HuH-7.5 (cell line): ENCODE data around the gene DDX49.

Experiments
- DNase-seq: peaks from one replicate; pipeline ENCODE4 v3.0.0; 2011; ENCODE audit warnings: low spot score

The DDX49 gene, protein sequence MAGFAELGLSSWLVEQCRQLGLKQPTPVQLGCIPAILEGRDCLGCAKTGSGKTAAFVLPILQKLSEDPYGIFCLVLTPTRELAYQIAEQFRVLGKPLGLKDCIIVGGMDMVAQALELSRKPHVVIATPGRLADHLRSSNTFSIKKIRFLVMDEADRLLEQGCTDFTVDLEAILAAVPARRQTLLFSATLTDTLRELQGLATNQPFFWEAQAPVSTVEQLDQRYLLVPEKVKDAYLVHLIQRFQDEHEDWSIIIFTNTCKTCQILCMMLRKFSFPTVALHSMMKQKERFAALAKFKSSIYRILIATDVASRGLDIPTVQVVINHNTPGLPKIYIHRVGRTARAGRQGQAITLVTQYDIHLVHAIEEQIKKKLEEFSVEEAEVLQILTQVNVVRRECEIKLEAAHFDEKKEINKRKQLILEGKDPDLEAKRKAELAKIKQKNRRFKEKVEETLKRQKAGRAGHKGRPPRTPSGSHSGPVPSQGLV

DNA sequence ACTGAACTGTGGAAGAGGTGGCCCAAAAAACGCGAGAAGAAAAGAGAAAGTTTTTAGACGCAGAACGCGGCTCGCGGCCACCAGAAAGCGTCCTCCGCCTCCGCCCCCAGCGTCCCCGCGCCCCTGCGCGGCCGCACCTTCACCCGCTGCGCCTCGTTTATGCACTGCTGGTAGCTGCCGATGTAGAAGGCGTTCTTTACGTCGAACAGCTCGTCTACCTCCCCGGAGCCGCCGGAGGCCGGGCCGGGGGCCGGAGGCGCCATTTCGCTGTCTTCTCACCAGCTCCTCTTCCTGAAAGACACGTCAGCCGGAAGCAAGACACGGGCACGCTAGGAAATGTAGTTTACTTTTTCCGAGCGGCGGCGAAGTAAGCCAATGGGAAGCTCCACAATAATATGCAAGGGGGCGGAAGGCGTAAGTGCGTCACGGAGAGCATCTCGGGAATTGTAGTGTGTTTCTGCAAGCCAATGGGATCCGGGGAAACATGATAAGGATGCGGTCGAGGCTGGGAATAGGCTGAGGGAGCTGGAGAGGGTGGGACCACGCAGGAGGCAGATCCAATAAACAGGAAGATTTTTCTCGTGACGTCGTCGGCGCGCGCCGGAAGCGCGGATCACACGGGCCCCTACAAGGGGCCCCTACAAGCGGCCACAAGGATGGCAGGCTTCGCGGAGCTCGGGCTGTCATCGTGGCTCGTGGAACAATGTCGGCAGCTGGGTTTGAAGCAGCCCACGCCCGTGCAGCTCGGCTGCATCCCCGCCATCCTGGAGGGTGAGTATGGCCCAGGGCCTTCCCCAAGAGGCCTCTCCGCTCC, at the start of gene DDX49, which contains the start of gene COPE:
Gene DDX49 (plus strand): TSS at position 630 of the 814 bp plus-strand sequence. CDS start 27 bp downstream, at position 657.
Gene COPE (minus strand): TSS at position 302 of the 814 bp plus-strand sequence. CDS start 39 bp downstream, at position 263.
- DNase-seq = peak; percentile 100

DNA sequence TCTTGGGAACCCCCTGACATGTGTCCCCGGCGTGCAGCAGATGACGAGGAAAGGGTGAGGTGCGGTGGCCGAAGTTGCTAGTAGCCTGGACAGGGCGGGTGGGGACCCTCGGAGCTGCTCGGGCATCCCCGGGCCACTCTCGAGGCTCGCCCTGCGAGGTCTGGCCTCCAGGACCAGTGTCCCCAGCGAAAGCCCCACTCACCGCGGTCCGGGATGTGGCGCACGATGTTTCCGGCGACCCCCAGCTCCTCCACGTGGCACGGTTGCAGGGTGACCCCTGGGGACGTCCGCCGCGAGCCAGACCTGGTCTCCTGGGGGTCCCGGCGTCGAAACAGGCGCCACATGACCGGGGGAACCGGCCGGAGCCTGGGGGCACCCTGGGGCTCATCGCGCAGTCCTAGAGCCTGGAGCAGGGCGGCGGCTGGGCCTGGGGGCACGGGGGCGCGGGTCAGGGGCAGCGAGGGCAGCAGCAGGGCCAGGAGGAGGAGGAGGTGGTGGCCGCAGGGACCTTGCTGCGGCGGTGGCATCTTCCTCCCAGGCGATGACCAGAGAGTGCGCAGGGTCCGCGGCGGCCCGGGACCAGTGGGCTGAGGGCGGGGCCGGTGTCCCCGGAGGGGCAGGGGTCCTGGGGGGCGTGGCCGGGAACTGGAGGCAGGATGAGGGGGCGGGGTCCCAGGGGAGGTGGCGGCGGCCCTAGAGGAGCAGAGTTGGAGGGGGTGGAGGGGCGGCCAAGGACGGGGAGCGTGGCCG, 49.6 kb upstream of the DDX49 start:
- no peak for DNase-seq

DNA sequence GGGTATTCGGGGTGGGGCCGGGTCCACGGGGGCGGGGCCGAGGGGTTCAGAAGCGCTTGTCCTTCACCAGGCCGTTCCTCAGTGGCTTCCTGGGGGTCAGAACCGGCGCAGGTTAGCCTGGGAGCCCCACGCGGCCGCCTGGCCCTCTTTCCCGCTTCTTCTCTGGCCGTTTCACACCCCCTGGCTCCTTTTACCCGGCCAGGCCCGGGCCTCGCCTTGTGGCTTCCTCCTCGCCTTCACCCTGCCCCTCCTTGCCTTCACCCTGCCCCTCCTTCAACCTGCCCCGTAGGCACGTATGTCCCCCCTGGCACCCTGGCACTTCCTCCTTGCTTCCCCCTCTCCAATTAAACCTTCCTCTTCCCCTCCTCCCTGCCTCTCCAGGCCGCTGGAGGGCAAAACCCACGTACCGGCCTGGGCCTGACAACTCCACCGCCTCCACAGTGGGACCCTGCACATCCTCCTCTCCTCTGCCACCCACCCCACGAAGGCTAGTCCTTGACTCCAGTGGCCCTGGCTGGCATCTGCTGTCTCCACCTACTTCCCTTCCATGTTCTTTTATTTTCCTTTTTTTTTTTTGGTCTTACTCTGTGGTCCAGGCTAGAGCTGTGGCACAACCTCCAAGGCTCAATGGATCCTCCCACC, 48.9 kb upstream of the DDX49 start:
- DNase-seq = no peak

DNA sequence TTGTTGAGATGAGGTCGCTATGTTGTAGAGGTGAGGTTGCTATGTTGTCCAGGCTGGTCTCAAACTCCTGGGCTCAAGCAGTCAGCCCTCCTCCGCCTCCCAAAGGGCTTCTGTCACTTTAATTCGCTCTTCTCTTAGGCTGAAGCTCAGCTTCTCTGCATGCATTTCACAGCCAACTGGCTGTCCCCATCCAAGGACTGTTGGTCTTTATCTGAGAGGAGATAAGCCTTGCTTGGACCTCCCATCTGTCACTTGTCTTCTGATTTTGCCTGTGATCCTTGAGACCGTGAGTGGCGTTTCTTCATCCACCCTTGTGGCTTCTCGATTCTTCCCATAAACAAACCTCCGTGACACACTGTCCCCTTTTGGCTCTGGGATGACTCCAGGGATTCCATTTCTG, 48.0 kb upstream of the DDX49 start:
- DNase-seq = no peak

DNA sequence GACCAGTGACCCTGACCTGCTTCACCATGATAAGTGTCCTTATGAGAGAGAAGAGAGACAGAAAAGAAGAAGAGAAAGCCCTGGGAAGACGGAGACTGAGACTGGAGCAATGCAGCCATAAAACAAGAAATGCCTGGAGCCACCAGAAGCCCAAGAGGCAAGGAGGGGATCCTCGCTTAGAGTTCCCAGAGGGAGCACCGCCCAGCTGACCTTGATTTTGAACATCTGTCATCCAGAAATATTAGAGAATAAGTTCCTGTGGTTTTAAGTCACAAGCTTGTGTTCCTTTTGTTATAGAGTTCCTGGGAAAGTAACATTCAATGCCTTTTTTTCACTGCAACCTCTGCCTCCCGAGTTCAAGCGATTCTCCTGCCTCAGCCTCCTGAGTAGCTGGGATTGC, 43.8 kb upstream of the DDX49 start:
- no peak for DNase-seq

DNA sequence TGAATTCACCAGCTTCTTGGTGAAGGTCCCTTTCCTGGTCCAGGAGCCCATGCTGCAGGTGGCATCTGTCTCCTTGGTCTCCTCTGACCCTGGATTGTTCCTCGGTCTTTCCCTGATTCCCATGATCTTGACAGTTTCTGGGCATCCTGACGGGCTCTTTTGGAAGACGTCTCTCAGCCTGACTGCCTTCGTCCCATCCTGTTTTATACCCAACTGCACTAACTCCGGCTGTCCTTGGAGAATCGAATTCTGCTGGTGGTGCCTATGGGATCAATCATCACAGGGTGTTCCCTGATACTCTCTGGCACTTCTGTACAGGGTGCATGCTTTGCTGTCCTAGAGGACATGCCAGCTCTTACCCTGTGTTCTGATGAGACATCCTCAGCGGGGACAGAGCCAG, 42.6 kb upstream of the DDX49 start:
- DNase-seq = no peak

DNA sequence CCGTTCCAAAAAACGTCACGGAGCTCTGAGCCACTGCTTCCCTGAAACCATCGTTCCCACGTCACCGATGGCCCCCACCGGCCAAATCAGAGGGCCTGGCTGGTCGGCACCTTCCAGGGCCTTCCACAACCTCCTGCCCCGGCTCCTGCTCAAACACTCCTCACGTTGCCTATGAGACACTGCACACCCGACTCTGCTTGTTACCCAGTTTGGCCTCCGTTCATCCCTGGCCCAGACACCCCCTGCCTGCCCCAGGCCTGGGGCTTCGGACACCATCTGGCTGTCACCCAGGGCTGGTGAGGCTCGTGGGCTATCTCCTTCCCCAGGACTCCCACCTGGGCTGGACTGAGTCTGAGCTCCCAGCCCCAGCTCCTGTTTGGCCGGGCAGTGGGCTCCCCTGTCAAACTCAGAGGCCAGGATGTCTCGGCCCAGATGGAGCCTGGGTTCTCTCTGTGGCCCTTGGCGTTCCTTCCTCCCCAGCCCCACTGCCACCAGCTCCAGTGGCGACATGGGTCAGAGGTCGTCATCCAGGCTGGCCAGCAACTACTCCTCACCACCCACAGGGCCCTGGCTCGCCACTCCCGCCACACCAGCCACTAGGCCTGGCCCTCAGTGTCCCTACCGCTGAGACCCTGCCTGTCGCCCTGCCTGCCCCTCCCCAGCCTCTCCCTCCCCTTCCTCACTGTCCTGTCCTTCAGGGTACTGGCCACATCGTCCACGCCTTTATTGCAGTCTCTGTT, 41.3 kb upstream of the DDX49 start:
- no peak for DNase-seq

DNA sequence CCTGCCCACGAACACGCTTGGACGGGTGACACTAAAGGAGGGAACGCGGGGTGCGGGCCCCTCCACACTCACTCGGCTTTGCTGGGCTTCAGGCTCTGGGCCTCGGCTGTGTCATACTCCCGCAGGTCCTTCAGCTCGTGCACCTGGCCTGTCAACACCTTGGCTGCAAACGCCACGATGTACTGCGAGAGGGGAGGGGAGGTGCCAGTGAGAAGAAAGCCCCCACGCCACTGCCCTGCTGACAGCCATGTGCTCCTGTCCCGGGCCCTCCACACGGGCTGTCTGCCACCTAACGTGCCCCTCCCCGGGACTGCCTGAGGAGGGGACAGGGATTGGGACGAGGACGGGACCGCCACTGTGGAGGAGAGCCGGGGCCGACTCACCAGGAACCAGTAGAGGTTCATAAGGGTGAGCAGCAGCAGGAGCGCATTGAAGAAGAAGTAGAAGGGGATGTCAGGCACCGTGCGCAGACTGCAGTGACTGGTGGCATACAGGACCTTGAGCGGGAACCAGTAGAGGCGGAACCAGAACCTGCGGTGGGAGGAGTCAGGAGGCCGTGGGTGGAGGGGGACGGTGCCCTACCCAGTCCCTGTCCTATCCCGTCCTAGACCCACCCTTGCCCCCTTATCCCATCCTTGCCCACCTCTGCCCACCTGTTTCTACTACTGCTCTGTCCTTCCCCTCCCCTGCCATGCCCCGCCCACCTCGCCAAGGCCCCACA, 40.5 kb upstream of the DDX49 start:
- DNase-seq = no peak

DNA sequence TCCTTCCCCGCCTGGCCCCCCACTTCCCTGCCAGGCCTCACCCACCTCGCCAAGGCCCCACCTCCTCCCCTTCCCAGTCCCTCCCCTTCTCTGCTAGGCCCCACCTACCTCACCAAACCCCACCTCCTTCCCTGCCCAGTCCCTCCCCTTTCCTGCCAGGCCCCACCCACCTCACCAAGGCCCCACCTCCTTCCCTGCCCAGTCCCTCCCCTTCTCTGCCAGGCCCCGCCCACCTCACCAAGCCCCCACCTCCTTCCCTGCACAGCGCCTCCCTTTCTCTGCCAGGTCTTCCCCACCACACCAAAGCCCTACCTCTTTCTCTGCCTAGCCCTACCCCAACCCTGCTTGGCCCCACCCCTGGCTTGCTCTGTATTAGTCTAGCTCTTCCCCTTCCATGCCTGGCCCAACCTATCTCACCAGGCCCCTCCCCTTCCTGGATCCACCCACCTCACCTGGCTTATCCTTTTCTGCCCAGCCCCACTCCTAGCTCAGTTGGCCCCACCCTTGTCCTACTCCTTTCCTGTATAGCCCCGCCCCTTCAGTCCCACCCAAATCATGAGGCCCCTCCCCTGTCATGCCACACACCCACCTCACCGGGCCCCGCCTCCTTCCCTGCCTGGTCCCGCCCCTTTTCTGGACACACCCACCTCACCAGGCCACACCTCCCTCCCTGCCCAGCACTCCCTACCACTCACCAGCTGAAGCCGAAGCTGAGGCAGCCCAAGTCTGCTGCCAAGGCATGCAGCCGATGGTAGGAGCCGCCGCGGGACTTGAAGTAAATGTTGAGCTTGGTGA, 39.7 kb upstream of the DDX49 start:
- no peak for DNase-seq

DNA sequence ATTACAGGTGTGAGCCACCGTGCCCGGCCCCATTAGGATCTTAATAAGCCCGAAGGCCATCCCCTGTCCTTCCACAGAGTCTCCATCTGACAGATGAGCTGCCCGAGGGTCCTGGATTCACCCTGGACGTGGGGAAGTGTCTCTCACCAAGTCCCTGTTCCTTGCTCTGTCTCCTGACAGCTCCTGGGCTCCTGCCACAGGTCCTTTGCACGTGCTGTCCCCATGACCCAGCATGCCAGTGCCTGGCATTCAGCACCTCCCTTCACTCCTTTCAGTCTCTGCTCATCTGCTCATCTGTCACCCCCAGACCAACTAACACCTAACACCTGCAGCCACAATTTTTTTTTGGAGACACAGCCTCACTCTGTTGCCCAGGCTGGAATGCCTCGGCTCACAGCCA, 38.0 kb upstream of the DDX49 start:
- no peak for DNase-seq

DNA sequence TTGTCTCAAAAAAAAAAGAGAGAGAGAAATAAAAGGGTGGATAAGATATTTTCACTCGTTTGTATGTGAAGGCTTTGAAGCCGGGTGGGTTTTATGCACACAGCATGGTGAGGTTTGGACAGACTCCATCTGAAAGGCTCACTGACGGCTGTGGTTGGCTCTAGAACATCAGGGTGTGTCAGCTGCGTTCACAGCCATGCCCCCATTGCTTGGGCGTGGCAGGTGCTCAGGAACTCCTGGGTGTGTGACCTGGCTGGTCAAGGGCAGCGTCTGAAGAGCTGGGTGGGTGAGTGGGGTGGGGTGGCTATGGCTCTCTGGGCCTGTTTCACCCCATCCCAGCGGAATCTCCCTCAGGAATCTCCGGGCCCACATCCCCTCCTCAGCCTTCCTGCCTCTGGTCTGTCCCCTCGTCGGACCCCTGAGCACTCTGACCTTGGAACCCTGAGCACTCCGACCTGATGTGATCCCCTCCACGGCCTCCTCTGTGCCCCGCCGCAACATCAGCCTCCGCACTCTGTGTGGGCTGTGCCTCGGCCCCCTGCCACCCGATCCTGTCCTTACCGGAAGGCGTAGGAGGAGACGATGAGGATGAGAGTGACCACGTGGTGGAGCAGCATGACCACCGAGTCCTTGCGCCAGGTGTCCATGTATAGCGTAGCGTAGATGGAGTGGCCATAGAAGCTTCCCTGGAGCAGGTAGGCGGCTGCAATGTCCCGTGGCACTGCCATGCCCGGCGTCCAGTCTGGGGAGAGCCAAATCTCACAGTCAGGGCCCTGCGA, 35.8 kb upstream of the DDX49 start:
- DNase-seq = no peak

DNA sequence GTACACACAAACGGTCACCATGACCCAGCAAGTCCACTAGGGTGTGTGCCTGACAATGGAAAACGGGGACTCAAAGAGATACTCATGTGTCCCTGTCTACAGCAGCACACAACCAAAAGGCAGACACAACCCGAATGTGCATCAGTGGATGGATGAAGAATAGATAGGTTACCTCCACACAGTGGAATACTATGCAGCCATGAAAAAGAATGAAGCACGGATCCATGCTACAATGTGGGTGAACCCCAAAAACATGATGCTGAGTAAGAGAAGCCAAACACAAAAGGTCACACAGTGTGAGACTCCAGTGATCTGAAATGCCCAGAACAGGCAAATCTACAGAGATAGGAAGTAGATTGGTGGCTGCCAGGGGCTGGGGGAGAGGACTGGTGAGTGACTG, 32.5 kb upstream of the DDX49 start:
- DNase-seq = no peak

DNA sequence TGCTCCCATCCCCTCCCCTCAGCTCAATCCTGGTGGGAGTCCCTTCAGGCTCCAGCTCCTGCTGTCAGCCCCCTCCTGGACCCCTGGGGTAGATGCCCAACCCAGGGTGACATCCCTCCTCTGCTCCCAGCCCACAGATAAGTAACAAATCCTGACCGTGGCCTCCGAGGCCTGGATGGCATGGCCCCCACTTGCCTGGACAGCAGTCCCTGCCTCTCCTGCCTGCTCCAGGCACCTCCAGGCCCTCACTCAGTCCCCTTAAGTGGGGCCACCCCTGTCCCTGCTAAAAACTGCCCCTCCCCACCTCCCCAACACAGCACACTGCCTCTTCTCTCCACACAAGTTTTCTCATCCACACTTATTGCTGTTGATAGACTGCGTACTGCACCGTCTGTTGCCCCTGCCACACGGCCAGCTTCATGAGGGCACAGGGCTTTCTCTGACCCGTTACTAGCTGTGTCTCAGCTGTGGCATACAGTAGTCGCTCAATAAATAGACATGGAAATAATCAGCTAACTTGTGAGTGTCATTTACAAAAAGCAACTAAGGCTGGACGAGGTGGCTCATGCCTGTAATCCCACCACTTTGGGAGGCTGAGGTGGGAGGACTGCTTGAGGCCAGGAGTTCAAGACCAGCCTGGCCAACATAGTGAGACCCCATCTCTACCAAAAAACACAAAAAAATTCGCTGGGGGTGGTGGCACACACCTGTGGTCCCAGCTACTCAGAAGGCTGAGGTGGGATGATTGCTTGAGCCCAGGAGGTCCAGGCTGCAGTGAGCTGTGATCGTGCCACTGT, 29.4 kb upstream of the DDX49 start:
- DNase-seq = no peak

DNA sequence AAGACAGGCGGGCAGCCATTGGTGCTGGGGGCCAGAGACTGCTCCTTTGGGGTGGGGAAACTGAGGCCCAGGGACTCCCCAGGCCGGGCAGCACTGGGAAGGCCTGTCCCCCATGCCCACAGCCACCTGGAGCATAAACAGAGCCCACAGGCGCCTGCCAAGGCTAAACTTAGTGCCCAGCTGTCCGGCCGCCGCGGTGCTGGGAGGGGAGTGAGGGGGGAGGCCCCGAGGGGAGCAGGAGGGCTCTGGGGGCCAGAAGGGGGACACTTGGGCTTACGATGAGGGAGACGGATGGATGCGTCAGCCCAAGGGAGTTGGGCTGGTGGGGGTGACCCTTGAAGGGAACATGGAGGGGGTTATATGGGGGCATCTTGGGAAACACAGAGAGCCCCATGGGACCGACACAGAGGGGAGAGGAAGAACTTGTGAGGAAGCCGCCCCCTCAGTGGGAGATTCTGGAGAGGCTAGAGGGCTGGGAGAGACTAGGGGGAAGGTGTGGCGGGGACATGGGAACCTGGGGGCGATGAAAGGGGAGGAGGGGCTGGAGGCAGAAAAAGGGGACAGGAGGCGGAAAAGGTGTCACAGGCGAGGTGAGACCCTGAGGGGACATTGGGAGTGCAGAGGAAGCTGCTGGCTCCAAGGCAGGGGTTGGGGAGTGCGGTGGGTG, 25.8 kb upstream of the DDX49 start:
- DNase-seq = no peak

DNA sequence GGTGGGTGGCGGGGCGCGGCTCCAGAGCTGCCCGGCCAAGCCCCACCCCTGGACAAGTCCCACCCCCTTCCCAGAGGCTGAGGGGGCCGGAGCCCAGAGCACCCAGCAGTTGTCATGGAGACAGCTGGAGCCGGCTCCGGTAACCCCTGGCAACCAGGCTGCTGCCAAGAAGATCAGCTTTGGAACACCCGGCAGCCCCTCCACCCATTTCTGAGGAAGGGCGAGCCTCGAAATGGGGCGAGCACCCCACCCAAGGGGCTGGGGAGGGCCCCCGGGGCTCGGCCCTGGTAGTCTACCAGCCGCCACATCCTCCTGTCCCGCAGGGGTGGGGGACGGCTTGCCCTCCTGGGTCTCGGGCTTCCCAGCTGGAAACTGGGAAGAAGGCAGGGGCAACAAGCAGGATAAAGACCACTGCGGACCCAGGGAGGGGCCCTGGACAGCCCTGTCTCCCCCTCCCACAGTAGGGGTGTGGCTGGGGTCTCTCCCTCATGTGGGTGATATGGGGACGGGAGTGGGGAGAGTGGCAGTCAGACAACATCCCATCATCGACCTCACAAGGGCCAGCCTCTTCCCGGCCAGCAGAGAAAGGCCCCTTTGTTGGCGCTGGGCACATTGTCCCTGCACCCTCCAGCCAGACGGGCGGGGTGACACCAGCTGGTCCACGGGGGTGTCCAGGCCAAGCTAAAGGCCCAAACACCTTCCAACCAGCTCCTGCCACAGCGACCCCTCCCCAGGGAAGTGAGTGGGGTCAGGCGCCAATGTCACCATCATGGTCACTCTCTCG, 25.1 kb upstream of the DDX49 start:
- no peak for DNase-seq

DNA sequence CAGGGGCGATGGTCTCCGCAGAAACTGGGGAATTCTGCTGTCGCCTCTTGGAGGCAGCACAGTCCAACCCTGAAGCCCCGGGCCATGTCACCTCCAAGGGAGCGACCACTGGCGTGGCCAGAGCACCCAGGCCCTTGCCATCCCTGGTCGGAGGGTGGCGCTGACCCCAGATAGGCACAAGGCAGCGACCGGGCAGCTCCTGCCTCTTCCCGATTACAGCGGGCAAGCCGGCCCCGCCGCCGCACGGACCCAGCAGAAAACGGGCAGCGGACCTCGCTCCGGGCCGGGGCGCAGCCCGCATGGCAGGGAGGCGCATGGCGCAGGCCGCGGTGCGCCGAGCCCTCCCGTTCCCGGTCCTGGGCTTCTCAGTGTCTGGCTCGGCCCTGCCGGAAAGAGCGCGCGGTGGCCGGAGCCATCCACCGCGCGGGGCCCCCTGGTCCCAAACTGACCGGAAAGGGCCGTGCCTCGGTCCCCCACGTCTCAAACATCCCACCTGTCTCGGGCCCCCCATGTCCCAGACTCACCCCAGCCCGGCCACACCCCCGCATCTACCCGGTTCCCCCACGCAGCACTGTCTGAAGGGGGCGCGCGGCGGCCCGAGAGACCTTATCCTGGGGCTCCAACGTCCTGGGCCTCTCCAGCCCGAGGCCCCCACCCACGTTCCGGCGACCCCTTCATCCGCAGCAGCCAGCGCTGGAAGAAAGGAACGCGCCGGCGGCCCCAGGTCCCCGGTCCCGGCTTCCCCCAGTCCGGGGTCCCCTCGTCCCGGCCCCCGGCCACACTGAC, 24.3 kb upstream of the DDX49 start:
- peak; percentile 100 for DNase-seq
